Neural cell (in vitro differentiated cells): ENCODE results near the gene DGCR6L.
"Not testable (repeated sequence)": the region's sequence is repeated elsewhere in the genome, so short reads cannot be mapped to it uniquely, and the experiment has no call there.

ENCODE experiments used
- EZH2 ChIP-seq: fragments of 200-600, 300-800 bp; shearing (Covaris generic), sonication (generic); IDR thresholded peaks from 2 replicates; pipeline ENCODE4 v1.6.1; 2014; ENCODE audit warnings: antibody characterized with exemption, low read length, borderline replicate concordance, mild to moderate bottlenecking; ENCODE audit not compliant: insufficient read depth, poor library complexity, severe bottlenecking
- POLR2AphosphoS5 ChIP-seq: IDR thresholded peaks from 2 replicates; pipeline ENCODE4 v1.6.1; 2012
- RAD21 ChIP-seq: fragments of 450-650 bp; conservative IDR thresholded peaks from 2 replicates; pipeline ENCODE4 v1.6.1; 2014; ENCODE audit warnings: antibody characterized with exemption, mild to moderate bottlenecking, moderate library complexity
- SMC3 ChIP-seq: fragments of 450-650 bp; conservative IDR thresholded peaks from 2 replicates; pipeline ENCODE4 v1.6.1; 2014; ENCODE audit warnings: antibody characterized with exemption, mild to moderate bottlenecking, moderate library complexity; ENCODE audit not compliant: poor library complexity
- TAF1 ChIP-seq: IDR thresholded peaks from 2 replicates; pipeline ENCODE4 v1.6.1; 2012; ENCODE audit warnings: low read depth
- TF ChIP-seq, protein P1 (sequence below): fragments of 450-650 bp; IDR thresholded peaks from 2 replicates; pipeline ENCODE4 v1.5.1; 2014; ENCODE audit warnings: antibody characterized with exemption, mild to moderate bottlenecking, moderate library complexity; ENCODE audit not compliant: poor library complexity, severe bottlenecking

DNA sequence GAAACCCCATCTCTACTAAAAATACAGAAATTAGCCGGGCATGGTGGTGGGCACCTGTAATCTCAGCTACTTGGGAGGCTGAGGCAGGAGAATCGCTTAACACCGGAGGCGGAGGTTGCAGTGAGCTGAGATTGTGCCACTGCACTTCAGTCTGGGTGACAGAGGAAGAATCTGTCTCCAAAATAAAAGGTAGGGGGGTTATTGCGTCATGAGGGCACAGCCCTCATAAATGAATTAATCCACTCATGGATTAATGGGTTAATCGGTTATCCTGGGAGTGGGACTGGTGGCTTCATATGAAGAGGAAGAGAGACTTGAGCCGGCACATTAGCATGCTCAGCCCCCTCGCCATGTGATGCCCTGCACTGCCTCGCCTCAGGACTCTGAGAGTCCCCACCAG is 49.0 kb upstream of the DGCR6L start:
- TF ChIP-seq EZH2, POLR2AphosphoS5, RAD21, TAF1, SMC3: not testable (repeated sequence)
- TF ChIP-seq, protein P1, sequence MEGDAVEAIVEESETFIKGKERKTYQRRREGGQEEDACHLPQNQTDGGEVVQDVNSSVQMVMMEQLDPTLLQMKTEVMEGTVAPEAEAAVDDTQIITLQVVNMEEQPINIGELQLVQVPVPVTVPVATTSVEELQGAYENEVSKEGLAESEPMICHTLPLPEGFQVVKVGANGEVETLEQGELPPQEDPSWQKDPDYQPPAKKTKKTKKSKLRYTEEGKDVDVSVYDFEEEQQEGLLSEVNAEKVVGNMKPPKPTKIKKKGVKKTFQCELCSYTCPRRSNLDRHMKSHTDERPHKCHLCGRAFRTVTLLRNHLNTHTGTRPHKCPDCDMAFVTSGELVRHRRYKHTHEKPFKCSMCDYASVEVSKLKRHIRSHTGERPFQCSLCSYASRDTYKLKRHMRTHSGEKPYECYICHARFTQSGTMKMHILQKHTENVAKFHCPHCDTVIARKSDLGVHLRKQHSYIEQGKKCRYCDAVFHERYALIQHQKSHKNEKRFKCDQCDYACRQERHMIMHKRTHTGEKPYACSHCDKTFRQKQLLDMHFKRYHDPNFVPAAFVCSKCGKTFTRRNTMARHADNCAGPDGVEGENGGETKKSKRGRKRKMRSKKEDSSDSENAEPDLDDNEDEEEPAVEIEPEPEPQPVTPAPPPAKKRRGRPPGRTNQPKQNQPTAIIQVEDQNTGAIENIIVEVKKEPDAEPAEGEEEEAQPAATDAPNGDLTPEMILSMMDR, result not testable (repeated sequence)
